ENCODE data around the gene LCN12.

DNA sequence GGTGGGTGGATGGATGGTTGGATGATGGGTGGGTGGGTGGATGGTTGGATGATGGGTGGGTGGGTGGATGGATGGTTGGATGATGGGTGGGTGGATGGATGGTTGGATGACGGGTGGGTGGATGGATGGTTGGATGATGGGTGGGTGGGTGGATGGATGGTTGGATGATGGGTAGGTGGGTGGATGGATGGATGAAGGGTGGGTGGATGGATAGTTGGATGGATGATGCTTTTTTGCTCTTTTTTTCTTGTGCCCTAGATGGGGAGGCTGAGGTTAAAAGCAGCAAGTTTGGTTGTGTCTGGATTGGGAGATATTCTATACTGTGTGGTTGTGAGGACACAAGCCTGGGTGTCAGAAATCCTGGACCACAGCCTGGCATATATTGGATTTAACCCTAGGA, 5.4 kb downstream of the LCN12 start:
- TF ChIP-seq, protein P1, sequence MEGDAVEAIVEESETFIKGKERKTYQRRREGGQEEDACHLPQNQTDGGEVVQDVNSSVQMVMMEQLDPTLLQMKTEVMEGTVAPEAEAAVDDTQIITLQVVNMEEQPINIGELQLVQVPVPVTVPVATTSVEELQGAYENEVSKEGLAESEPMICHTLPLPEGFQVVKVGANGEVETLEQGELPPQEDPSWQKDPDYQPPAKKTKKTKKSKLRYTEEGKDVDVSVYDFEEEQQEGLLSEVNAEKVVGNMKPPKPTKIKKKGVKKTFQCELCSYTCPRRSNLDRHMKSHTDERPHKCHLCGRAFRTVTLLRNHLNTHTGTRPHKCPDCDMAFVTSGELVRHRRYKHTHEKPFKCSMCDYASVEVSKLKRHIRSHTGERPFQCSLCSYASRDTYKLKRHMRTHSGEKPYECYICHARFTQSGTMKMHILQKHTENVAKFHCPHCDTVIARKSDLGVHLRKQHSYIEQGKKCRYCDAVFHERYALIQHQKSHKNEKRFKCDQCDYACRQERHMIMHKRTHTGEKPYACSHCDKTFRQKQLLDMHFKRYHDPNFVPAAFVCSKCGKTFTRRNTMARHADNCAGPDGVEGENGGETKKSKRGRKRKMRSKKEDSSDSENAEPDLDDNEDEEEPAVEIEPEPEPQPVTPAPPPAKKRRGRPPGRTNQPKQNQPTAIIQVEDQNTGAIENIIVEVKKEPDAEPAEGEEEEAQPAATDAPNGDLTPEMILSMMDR (IDR thresholded peaks at IDR 0.05) = no peak
- no peak for TF ChIP-seq POLR2A (IDR thresholded peaks at IDR 0.05)
- no peak for TF ChIP-seq POLR2AphosphoS5 (IDR thresholded peaks at IDR 0.05)
- no peak for TF ChIP-seq EP300 (IDR thresholded peaks at IDR 0.05)

Data from gastroesophageal sphincter (tissue), 3 donors.